Measurements from ENCODE around the gene ZNF488.

- no peak for TF ChIP-seq CTCF (conservative IDR thresholded peaks at IDR 0.05 in 1 of 2, IDR thresholded peaks at IDR 0.05 in 1 of 2; ENCODE audit: low read depth in 1 of 2, low read length in 2 of 2)
- no peak for TF ChIP-seq EZH2 (IDR thresholded peaks at IDR 0.05; ENCODE audit: low read length, missing control alignments)
Observed at GRCh38 chr10:47350671-47351640, 33.1 kb downstream of the ZNF488 start.
